HG02759 (cell line): Measurements from ENCODE around the gene LPIN1.

Experiments
- ATAC-seq: cut with Tn5 transposase; IDR thresholded peaks from one replicate; pipeline ENCODE4 v1.9.1; 2021; ENCODE audit warnings: mild to moderate bottlenecking, moderate library complexity; ENCODE audit not compliant: unreplicated experiment

LPIN1 gene

GRCh38 chr2:11863513-11864328 is 117.3 kb downstream of the LPIN1 start:
- ATAC-seq, result peak; percentile 39

- no peak for ATAC-seq
Measured at GRCh38 chr2:11864724-11865123, 118.3 kb downstream of the LPIN1 start.

GRCh38 chr2:11865378-11865777 is 118.9 kb downstream of the LPIN1 start:
- ATAC-seq, result peak; percentile 34

- ATAC-seq, result no peak
Measured at GRCh38 chr2:11865805-11866204, 119.4 kb downstream of the LPIN1 start.

- peak; percentile 43 for ATAC-seq
Measured at GRCh38 chr2:11866358-11867335, 120.2 kb downstream of the LPIN1 start.

- ATAC-seq, result no peak
Measured at GRCh38 chr2:11867926-11868325, 121.5 kb downstream of the LPIN1 start.

- ATAC-seq, result no peak
Measured at GRCh38 chr2:11869391-11869991, 123.1 kb downstream of the LPIN1 start.

GRCh38 chr2:11870064-11870463 is 123.6 kb downstream of the LPIN1 start:
- no peak for ATAC-seq

GRCh38 chr2:11870584-11870983 is 124.2 kb downstream of the LPIN1 start:
- ATAC-seq, result peak; percentile 50

- ATAC-seq, result no peak
Measured at GRCh38 chr2:11871421-11871820, 125.0 kb downstream of the LPIN1 start.

- no peak for ATAC-seq
Measured at GRCh38 chr2:11872247-11872947, 126.0 kb downstream of the LPIN1 start.

- ATAC-seq, result no peak
Measured at GRCh38 chr2:11872948-11873269, 126.5 kb downstream of the LPIN1 start.

- no peak for ATAC-seq
Measured at GRCh38 chr2:11873356-11874154, 127.1 kb downstream of the LPIN1 start.

GRCh38 chr2:11874861-11875260 is 128.4 kb downstream of the LPIN1 start:
- no peak for ATAC-seq

- ATAC-seq, result no peak
Measured at GRCh38 chr2:11875481-11875880, 129.0 kb downstream of the LPIN1 start.

GRCh38 chr2:11876436-11876835 is 130.0 kb downstream of the LPIN1 start:
- ATAC-seq, result no peak

- no peak for ATAC-seq
Measured at GRCh38 chr2:11876889-11877288, 130.5 kb downstream of the LPIN1 start.
